Measurements from ENCODE around the gene RNF220. TPM values are rescaled to one million over a fixed set of nuclear protein-coding genes. Genes with fewer than 3 reads are reported as not detected.

The RNF220 gene
- polyA plus RNA-seq, 1 donor from 2014 or later, result 142 TPM

DNA sequence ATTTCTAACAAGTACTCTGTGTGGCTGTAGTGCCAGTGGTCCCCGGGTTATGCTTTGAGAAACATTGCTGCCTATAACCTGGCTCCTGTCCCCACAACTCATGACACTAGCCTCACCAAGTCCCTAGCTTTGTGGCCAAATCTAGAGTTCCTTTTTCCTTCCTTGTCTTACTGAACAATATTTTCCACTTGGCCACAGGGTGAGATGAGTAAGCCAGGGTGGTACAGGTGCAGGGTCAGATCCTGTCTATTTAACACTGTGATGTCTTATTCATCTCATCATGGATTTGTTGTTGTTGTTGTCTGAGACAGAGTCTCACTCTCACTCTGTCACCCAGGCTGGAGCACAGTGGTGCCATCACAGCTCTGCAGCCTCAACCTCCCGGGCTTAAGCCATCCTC is 288.1 kb downstream of the RNF220 start:
- TF ChIP-seq MXI1 (conservative IDR thresholded peaks at IDR 0.05; ENCODE audit: poor library complexity, severe bottlenecking), result no peak
- TF ChIP-seq, protein P1, sequence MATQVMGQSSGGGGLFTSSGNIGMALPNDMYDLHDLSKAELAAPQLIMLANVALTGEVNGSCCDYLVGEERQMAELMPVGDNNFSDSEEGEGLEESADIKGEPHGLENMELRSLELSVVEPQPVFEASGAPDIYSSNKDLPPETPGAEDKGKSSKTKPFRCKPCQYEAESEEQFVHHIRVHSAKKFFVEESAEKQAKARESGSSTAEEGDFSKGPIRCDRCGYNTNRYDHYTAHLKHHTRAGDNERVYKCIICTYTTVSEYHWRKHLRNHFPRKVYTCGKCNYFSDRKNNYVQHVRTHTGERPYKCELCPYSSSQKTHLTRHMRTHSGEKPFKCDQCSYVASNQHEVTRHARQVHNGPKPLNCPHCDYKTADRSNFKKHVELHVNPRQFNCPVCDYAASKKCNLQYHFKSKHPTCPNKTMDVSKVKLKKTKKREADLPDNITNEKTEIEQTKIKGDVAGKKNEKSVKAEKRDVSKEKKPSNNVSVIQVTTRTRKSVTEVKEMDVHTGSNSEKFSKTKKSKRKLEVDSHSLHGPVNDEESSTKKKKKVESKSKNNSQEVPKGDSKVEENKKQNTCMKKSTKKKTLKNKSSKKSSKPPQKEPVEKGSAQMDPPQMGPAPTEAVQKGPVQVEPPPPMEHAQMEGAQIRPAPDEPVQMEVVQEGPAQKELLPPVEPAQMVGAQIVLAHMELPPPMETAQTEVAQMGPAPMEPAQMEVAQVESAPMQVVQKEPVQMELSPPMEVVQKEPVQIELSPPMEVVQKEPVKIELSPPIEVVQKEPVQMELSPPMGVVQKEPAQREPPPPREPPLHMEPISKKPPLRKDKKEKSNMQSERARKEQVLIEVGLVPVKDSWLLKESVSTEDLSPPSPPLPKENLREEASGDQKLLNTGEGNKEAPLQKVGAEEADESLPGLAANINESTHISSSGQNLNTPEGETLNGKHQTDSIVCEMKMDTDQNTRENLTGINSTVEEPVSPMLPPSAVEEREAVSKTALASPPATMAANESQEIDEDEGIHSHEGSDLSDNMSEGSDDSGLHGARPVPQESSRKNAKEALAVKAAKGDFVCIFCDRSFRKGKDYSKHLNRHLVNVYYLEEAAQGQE (IDR thresholded peaks at IDR 0.05; ENCODE audit: borderline replicate concordance), result no peak
- TF ChIP-seq RAD21 (conservative IDR thresholded peaks at IDR 0.05), result no peak
- TF ChIP-seq, protein P2, sequence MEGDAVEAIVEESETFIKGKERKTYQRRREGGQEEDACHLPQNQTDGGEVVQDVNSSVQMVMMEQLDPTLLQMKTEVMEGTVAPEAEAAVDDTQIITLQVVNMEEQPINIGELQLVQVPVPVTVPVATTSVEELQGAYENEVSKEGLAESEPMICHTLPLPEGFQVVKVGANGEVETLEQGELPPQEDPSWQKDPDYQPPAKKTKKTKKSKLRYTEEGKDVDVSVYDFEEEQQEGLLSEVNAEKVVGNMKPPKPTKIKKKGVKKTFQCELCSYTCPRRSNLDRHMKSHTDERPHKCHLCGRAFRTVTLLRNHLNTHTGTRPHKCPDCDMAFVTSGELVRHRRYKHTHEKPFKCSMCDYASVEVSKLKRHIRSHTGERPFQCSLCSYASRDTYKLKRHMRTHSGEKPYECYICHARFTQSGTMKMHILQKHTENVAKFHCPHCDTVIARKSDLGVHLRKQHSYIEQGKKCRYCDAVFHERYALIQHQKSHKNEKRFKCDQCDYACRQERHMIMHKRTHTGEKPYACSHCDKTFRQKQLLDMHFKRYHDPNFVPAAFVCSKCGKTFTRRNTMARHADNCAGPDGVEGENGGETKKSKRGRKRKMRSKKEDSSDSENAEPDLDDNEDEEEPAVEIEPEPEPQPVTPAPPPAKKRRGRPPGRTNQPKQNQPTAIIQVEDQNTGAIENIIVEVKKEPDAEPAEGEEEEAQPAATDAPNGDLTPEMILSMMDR (IDR thresholded peaks at IDR 0.05; ENCODE audit: poor library complexity, severe bottlenecking), result no peak
- TF ChIP-seq TAF1 (IDR thresholded peaks at IDR 0.05; ENCODE audit: low read depth), result no peak
- TF ChIP-seq POLR2AphosphoS5 (IDR thresholded peaks at IDR 0.05), result no peak
- TF ChIP-seq SMC3 (conservative IDR thresholded peaks at IDR 0.05; ENCODE audit: poor library complexity), result no peak
- TF ChIP-seq EZH2 (IDR thresholded peaks at IDR 0.05; ENCODE audit: borderline replicate concordance, insufficient read depth, low read length, poor library complexity, severe bottlenecking), result no peak
- TF ChIP-seq EP300 (conservative IDR thresholded peaks at IDR 0.05; ENCODE audit: poor library complexity, severe bottlenecking), result no peak

DNA sequence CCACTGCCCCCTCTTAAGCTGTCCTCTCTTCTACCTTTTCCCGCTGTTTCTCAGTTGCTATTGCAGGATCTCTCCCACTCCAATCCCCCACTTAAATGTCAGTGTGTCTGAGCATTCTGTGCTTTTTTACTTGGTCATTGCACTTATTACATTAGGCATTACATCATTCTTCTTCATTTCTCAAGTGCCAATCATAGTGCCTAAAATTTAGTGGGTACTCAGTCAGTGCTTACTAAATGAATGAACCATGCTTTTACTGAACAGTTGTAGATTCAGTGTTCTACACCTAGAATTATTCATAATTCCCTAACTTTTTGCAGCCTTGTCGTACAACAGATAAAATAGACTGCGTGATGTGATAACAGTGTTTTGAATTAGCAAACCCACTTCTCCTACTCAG is 288.8 kb downstream of the RNF220 start:
- no peaks in the 10 kb centered on the region for H4K20me1 ChIP-seq (ENCODE audit: insufficient read depth)
- H2AFZ ChIP-seq (ENCODE audit: low read depth, low read length), result no peak overlapping the region
- no peaks in the 10 kb centered on the region for H3K27me3 ChIP-seq (ENCODE audit: insufficient read depth, low read depth, low read length)
- H3K36me3 ChIP-seq (ENCODE audit: insufficient read depth, low read length), result no peaks in the 10 kb centered on the region
- no peaks in the 10 kb centered on the region for H3F3A ChIP-seq (ENCODE audit: insufficient read depth, low read length, poor library complexity, severe bottlenecking)
- H3K9me3 ChIP-seq (ENCODE audit: low read length), result no peaks in the 10 kb centered on the region
- H3K79me2 ChIP-seq (replicated peaks; ENCODE audit: insufficient read depth, low read length), result no peaks in the 10 kb centered on the region
- H3K9ac ChIP-seq (ENCODE audit: low read length), result no peak overlapping the region
- H3K9me2 ChIP-seq (ENCODE audit: insufficient read depth, low read length), result no peaks in the 10 kb centered on the region
- H3K27ac ChIP-seq (ENCODE audit: low read length), result no peak overlapping the region
- H3K4me3 ChIP-seq (ENCODE audit: low read length), result no peak overlapping the region
- no peak for TF ChIP-seq EZH2 (IDR thresholded peaks at IDR 0.05; ENCODE audit: borderline replicate concordance, insufficient read depth, low read length, poor library complexity, severe bottlenecking)
- no peak for TF ChIP-seq MXI1 (conservative IDR thresholded peaks at IDR 0.05; ENCODE audit: poor library complexity, severe bottlenecking)
- no peak for TF ChIP-seq TAF1 (IDR thresholded peaks at IDR 0.05; ENCODE audit: low read depth)
- no peak for TF ChIP-seq POLR2AphosphoS5 (IDR thresholded peaks at IDR 0.05)
- TF ChIP-seq RAD21 (conservative IDR thresholded peaks at IDR 0.05), result no peak
- no peak for TF ChIP-seq SMC3 (conservative IDR thresholded peaks at IDR 0.05; ENCODE audit: poor library complexity)
- TF ChIP-seq, protein P1 (IDR thresholded peaks at IDR 0.05; ENCODE audit: borderline replicate concordance), result no peak
- TF ChIP-seq EP300 (conservative IDR thresholded peaks at IDR 0.05; ENCODE audit: poor library complexity, severe bottlenecking), result no peak
- TF ChIP-seq, protein P2 (IDR thresholded peaks at IDR 0.05; ENCODE audit: poor library complexity, severe bottlenecking), result no peak
- H3K4me2 ChIP-seq (ENCODE audit: low read length), result no peak overlapping the region

More for the DNA sequence above, 288.1 kb downstream of the RNF220 start:
- H4K20me1 ChIP-seq (ENCODE audit: insufficient read depth), result no peaks in the 10 kb centered on the region
- no peaks in the 10 kb centered on the region for H3K9me2 ChIP-seq (ENCODE audit: insufficient read depth, low read length)
- no peaks in the 10 kb centered on the region for H3K27me3 ChIP-seq (ENCODE audit: insufficient read depth, low read depth, low read length)
- no peaks in the 10 kb centered on the region for H3K36me3 ChIP-seq (ENCODE audit: insufficient read depth, low read length)
- no peak overlapping the region for H2AFZ ChIP-seq (ENCODE audit: low read depth, low read length)
- H3F3A ChIP-seq (ENCODE audit: insufficient read depth, low read length, poor library complexity, severe bottlenecking), result no peaks in the 10 kb centered on the region
- no peaks in the 10 kb centered on the region for H3K9me3 ChIP-seq (ENCODE audit: low read length)
- H3K4me3 ChIP-seq (ENCODE audit: low read length), result no peak overlapping the region
- no peaks in the 10 kb centered on the region for H3K79me2 ChIP-seq (replicated peaks; ENCODE audit: insufficient read depth, low read length)
- no peak overlapping the region for H3K9ac ChIP-seq (ENCODE audit: low read length)
- H3K4me2 ChIP-seq (ENCODE audit: low read length), result no peak overlapping the region
- no peak overlapping the region for H3K27ac ChIP-seq (ENCODE audit: low read length)
